Measurements from ENCODE around the gene C2orf76. TPM values are rescaled to one million over a fixed set of nuclear protein-coding genes. Genes with fewer than 3 reads are reported as not detected.

The C2orf76 gene
- polyA plus RNA-seq, 4 donors = 11.0 to 13.5 (median 12.2) TPM

- Histone ChIP-seq H3K36me3 (ENCODE audit: control insufficient read depth in 3 of 3, insufficient read depth in 2 of 3, low read depth in 1 of 3, low read length in 3 of 3) (no peaks in the 10 kb centered on the region), H3K9me3 (ENCODE audit: control insufficient read depth in 2 of 2, insufficient read depth in 1 of 2, low read depth in 1 of 2, low read length in 1 of 2) (no peaks in the 10 kb centered on the region), H3K4me3 (ENCODE audit: low read depth in 1 of 3, low read length in 3 of 3) (peak overlapping the region in 1 of 3 donors; percentile 14), H3K4me1 (ENCODE audit: control insufficient read depth in 3 of 3, insufficient read depth in 2 of 3, low read depth in 1 of 3, low read length in 2 of 3) (peaks cover 0 to 4% (median 2%) of the 10 kb centered on the region in 3 donors), H3K27me3 (ENCODE audit: control insufficient read depth in 3 of 3, insufficient read depth in 3 of 3, low read length in 3 of 3) (no peaks in the 10 kb centered on the region), H3K27ac (ENCODE audit: low read depth in 1 of 3, low read length in 2 of 3) (peak overlapping the region; percentile 27 to 54 (median 44))
- FAIRE-seq (no peak), DNase-seq (peak; percentile 60 to 77)
- 19 to 65% (median 47%) methylated on average over 9 of the region's 9 CpGs for WGBS, 3 donors
Observed at GRCh38 chr2:119324685-119325270, 41.9 kb downstream of the C2orf76 start.

GRCh38 chr2:119323459-119323858 lies 43.2 kb downstream of the C2orf76 start:
- H3K4me3 ChIP-seq (ENCODE audit: low read depth in 1 of 3, low read length in 3 of 3) = no peak overlapping the region
- no peak overlapping the region for H3K27ac ChIP-seq (ENCODE audit: low read depth in 1 of 3, low read length in 2 of 3)
- no peaks in the 10 kb centered on the region for H3K36me3 ChIP-seq (ENCODE audit: control insufficient read depth in 3 of 3, insufficient read depth in 2 of 3, low read depth in 1 of 3, low read length in 3 of 3)
- DNase-seq = no peak
- no peak for FAIRE-seq
- no peaks in the 10 kb centered on the region for H3K9me3 ChIP-seq (ENCODE audit: control insufficient read depth in 2 of 2, insufficient read depth in 1 of 2, low read depth in 1 of 2, low read length in 1 of 2)
- WGBS, 3 donors = 80 to 88% (median 81%) methylated on average over 8 of the region's 8 CpGs
- no peaks in the 10 kb centered on the region for H3K27me3 ChIP-seq (ENCODE audit: control insufficient read depth in 3 of 3, insufficient read depth in 3 of 3, low read length in 3 of 3)
- H3K4me1 ChIP-seq (ENCODE audit: control insufficient read depth in 3 of 3, insufficient read depth in 2 of 3, low read depth in 1 of 3, low read length in 2 of 3) = peaks cover 0 to 4% (median 2%) of the 10 kb centered on the region in 3 donors

GRCh38 chr2:119319593-119319992 lies 47.0 kb downstream of the C2orf76 start:
- Histone ChIP-seq H3K4me1 (ENCODE audit: control insufficient read depth in 3 of 3, insufficient read depth in 2 of 3, low read depth in 1 of 3, low read length in 2 of 3) (peaks cover 0 to 14% (median 2%) of the 10 kb centered on the region in 3 donors), H3K9me3 (ENCODE audit: control insufficient read depth in 2 of 2, insufficient read depth in 1 of 2, low read depth in 1 of 2, low read length in 1 of 2) (no peaks in the 10 kb centered on the region), H3K4me3 (ENCODE audit: low read depth in 1 of 3, low read length in 3 of 3) (no peak overlapping the region), H3K36me3 (ENCODE audit: control insufficient read depth in 3 of 3, insufficient read depth in 2 of 3, low read depth in 1 of 3, low read length in 3 of 3) (no peaks in the 10 kb centered on the region), H3K27ac (ENCODE audit: low read depth in 1 of 3, low read length in 2 of 3) (no peak overlapping the region), H3K27me3 (ENCODE audit: control insufficient read depth in 3 of 3, insufficient read depth in 3 of 3, low read length in 3 of 3) (no peaks in the 10 kb centered on the region)
- no peak for DNase-seq
- 18 to 71% (median 32%) methylated on average over 7 of the region's 7 CpGs for WGBS, 3 donors
- no peak for FAIRE-seq

- FAIRE-seq (no peak), DNase-seq (no peak)
- Histone ChIP-seq H3K9me3 (ENCODE audit: control insufficient read depth in 2 of 2, insufficient read depth in 1 of 2, low read depth in 1 of 2, low read length in 1 of 2) (no peaks in the 10 kb centered on the region), H3K27me3 (ENCODE audit: control insufficient read depth in 3 of 3, insufficient read depth in 3 of 3, low read length in 3 of 3) (no peaks in the 10 kb centered on the region), H3K4me1 (ENCODE audit: control insufficient read depth in 3 of 3, insufficient read depth in 2 of 3, low read depth in 1 of 3, low read length in 2 of 3) (peaks cover 0 to 11% (median 0%) of the 10 kb centered on the region in 3 donors), H3K27ac (ENCODE audit: low read depth in 1 of 3, low read length in 2 of 3) (no peak overlapping the region), H3K4me3 (ENCODE audit: low read depth in 1 of 3, low read length in 3 of 3) (no peak overlapping the region), H3K36me3 (ENCODE audit: control insufficient read depth in 3 of 3, insufficient read depth in 2 of 3, low read depth in 1 of 3, low read length in 3 of 3) (no peaks in the 10 kb centered on the region)
- 97 to 100% (median 98%) methylated on average over 1 of the region's 1 CpG for WGBS, 3 donors
Observed at GRCh38 chr2:119317554-119317953, 49.1 kb downstream of the C2orf76 start.

- DNase-seq (peak in 1 of 2 donors; percentile 23), FAIRE-seq (no peak)
- 51 to 74% (median 63%) methylated on average over 3 of the region's 3 CpGs for WGBS, 3 donors
- H3K36me3 ChIP-seq (ENCODE audit: control insufficient read depth in 3 of 3, insufficient read depth in 2 of 3, low read depth in 1 of 3, low read length in 3 of 3) = no peaks in the 10 kb centered on the region
- no peaks in the 10 kb centered on the region for H3K9me3 ChIP-seq (ENCODE audit: control insufficient read depth in 2 of 2, insufficient read depth in 1 of 2, low read depth in 1 of 2, low read length in 1 of 2)
- peaks cover 0 to 11% (median 0%) of the 10 kb centered on the region in 3 donors for H3K4me1 ChIP-seq (ENCODE audit: control insufficient read depth in 3 of 3, insufficient read depth in 2 of 3, low read depth in 1 of 3, low read length in 2 of 3)
- no peak overlapping the region for H3K27ac ChIP-seq (ENCODE audit: low read depth in 1 of 3, low read length in 2 of 3)
- H3K27me3 ChIP-seq (ENCODE audit: control insufficient read depth in 3 of 3, insufficient read depth in 3 of 3, low read length in 3 of 3) = no peaks in the 10 kb centered on the region
- no peak overlapping the region for H3K4me3 ChIP-seq (ENCODE audit: low read depth in 1 of 3, low read length in 3 of 3)
Observed at GRCh38 chr2:119316066-119316465, 50.6 kb downstream of the C2orf76 start.

GRCh38 chr2:119315241-119315925 lies 51.3 kb downstream of the C2orf76 start:
- WGBS, 3 donors = 15 to 46% (median 29%) methylated on average over 4 of the region's 4 CpGs
- Histone ChIP-seq H3K27me3 (ENCODE audit: control insufficient read depth in 3 of 3, insufficient read depth in 3 of 3, low read length in 3 of 3) (no peaks in the 10 kb centered on the region), H3K27ac (ENCODE audit: low read depth in 1 of 3, low read length in 2 of 3) (no peak overlapping the region), H3K9me3 (ENCODE audit: control insufficient read depth in 2 of 2, insufficient read depth in 1 of 2, low read depth in 1 of 2, low read length in 1 of 2) (no peaks in the 10 kb centered on the region), H3K36me3 (ENCODE audit: control insufficient read depth in 3 of 3, insufficient read depth in 2 of 3, low read depth in 1 of 3, low read length in 3 of 3) (no peaks in the 10 kb centered on the region), H3K4me3 (ENCODE audit: low read depth in 1 of 3, low read length in 3 of 3) (no peak overlapping the region), H3K4me1 (ENCODE audit: control insufficient read depth in 3 of 3, insufficient read depth in 2 of 3, low read depth in 1 of 3, low read length in 2 of 3) (peaks cover 0 to 11% (median 0%) of the 10 kb centered on the region in 3 donors)
- no peak for FAIRE-seq
- peak; percentile 22 to 51 for DNase-seq

- DNase-seq (no peak), FAIRE-seq (no peak)
- H3K4me3 ChIP-seq (ENCODE audit: low read depth in 1 of 3, low read length in 3 of 3) = no peak overlapping the region
- peaks cover 0 to 11% (median 0%) of the 10 kb centered on the region in 3 donors for H3K4me1 ChIP-seq (ENCODE audit: control insufficient read depth in 3 of 3, insufficient read depth in 2 of 3, low read depth in 1 of 3, low read length in 2 of 3)
- no peaks in the 10 kb centered on the region for H3K27me3 ChIP-seq (ENCODE audit: control insufficient read depth in 3 of 3, insufficient read depth in 3 of 3, low read length in 3 of 3)
- H3K36me3 ChIP-seq (ENCODE audit: control insufficient read depth in 3 of 3, insufficient read depth in 2 of 3, low read depth in 1 of 3, low read length in 3 of 3) = no peaks in the 10 kb centered on the region
- WGBS, 3 donors = 90 to 94% (median 93%) methylated on average over 9 of the region's 9 CpGs
- H3K27ac ChIP-seq (ENCODE audit: low read depth in 1 of 3, low read length in 2 of 3) = no peak overlapping the region
- no peaks in the 10 kb centered on the region for H3K9me3 ChIP-seq (ENCODE audit: control insufficient read depth in 2 of 2, insufficient read depth in 1 of 2, low read depth in 1 of 2, low read length in 1 of 2)
Observed at GRCh38 chr2:119311831-119312230, 54.8 kb downstream of the C2orf76 start.

GRCh38 chr2:119311371-119311770 lies 55.3 kb downstream of the C2orf76 start:
- no peaks in the 10 kb centered on the region for H3K36me3 ChIP-seq (ENCODE audit: control insufficient read depth in 3 of 3, insufficient read depth in 2 of 3, low read depth in 1 of 3, low read length in 3 of 3)
- peaks cover 0 to 11% (median 0%) of the 10 kb centered on the region in 3 donors for H3K4me1 ChIP-seq (ENCODE audit: control insufficient read depth in 3 of 3, insufficient read depth in 2 of 3, low read depth in 1 of 3, low read length in 2 of 3)
- no peak overlapping the region for H3K27ac ChIP-seq (ENCODE audit: low read depth in 1 of 3, low read length in 2 of 3)
- H3K9me3 ChIP-seq (ENCODE audit: control insufficient read depth in 2 of 2, insufficient read depth in 1 of 2, low read depth in 1 of 2, low read length in 1 of 2) = no peaks in the 10 kb centered on the region
- 85 to 93% (median 88%) methylated on average over 5 of the region's 5 CpGs for WGBS, 3 donors
- no peak overlapping the region for H3K4me3 ChIP-seq (ENCODE audit: low read depth in 1 of 3, low read length in 3 of 3)
- no peaks in the 10 kb centered on the region for H3K27me3 ChIP-seq (ENCODE audit: control insufficient read depth in 3 of 3, insufficient read depth in 3 of 3, low read length in 3 of 3)
- FAIRE-seq = no peak
- DNase-seq = no peak

Measured in small intestine (tissue), 7 donors.